H1 (cell line): Measurements from ENCODE around the gene FGD4. TPM values are rescaled to one million over a fixed set of nuclear protein-coding genes. Genes with fewer than 3 reads are reported as not detected.
A peak's percentile ranks its signal among the peaks of the same experiment; 100 is the strongest.

Experiments used
- CTCF ChIA-PET: fragments of 300-600 bp; sonication (Branson Sonifier 250); formaldehyde crosslinking; loops from one replicate; lab custom pipeline; 2021; ENCODE audit not compliant: partially characterized antibody; lab: Charles Lee
- POLR2A ChIA-PET: fragments of 300-600 bp; sonication (Branson Sonifier 250); formaldehyde crosslinking; loops from one replicate; lab custom pipeline; 2021; ENCODE audit warnings: inconsistent platforms; ENCODE audit not compliant: partially characterized antibody; lab: Charles Lee
- DNase-seq, 2 experiments: peaks; one replicate each; pipeline versions ENCODE4 v3.0.0 to v3.0.0-alpha.2; 2010 to 2022; ENCODE audit warnings: low spot score in 2 of 2, low read depth in 1 of 2, mixed read lengths in 1 of 2
- FAIRE-seq: peaks from 2 replicates; lab custom pipeline; 2011; peaks lifted over from hg19 to GRCh38; lab: Jason Lieb, UNC
- H2AFZ ChIP-seq: 2 replicates; pipeline ENCODE4 v1.8.1; 2012; ENCODE audit warnings: low read length, inconsistent platforms
- H2AK5ac ChIP-seq: 2 replicates; pipeline ENCODE4 v1.6.1; 2013; ENCODE audit warnings: low read depth, low read length
- H2BK120ac ChIP-seq: replicated peaks from 2 replicates; pipeline ENCODE3; 2013; ENCODE audit warnings: low read depth, low read length, inconsistent platforms
- H2BK12ac ChIP-seq: 2 replicates; pipeline ENCODE4 v1.6.1; 2013; ENCODE audit warnings: low read depth, low read length
- H2BK15ac ChIP-seq: 2 replicates; pipeline ENCODE4 v1.6.1; 2013; ENCODE audit warnings: low read length
- H2BK20ac ChIP-seq: 2 replicates; pipeline ENCODE4 v1.6.1; 2013; ENCODE audit warnings: low read length
- H2BK5ac ChIP-seq: 2 replicates; pipeline ENCODE4 v1.6.1; 2013; ENCODE audit warnings: low read depth, low read length
- H3K14ac ChIP-seq: 2 replicates; pipeline ENCODE4 v1.6.1; 2013; ENCODE audit warnings: inconsistent platforms; ENCODE audit not compliant: insufficient read length
- H3K18ac ChIP-seq: 2 replicates; pipeline ENCODE4 v1.6.1; 2013; ENCODE audit warnings: low read length; ENCODE audit errors: extremely low read depth
- H3K23ac ChIP-seq: 2 replicates; pipeline ENCODE4 v1.6.1; 2013; ENCODE audit warnings: inconsistent platforms; ENCODE audit not compliant: insufficient read length
- H3K23me2 ChIP-seq: 2 replicates; pipeline ENCODE4 v1.6.1; 2013; ENCODE audit warnings: low read depth, low read length
- H3K27ac ChIP-seq: 2 replicates; pipeline ENCODE4 v1.6.1; 2011; ENCODE audit warnings: low read depth, low read length, inconsistent platforms
- H3K27me3 ChIP-seq, 4 experiments: replicated peaks in 1 of 4; 1 replicate in 1 of 4; 2 replicates in 3 of 4; pipeline versions ENCODE4 v1.6.1 to v1.8.1; 2011 to 2013; ENCODE audit warnings: low read length in 3 of 4, mild to moderate bottlenecking in 3 of 4, inconsistent platforms in 2 of 4, mixed read lengths in 2 of 4, moderate library complexity in 1 of 4; ENCODE audit not compliant: control insufficient read depth in 3 of 4, insufficient read depth in 3 of 4; ENCODE audit errors: extremely low read depth in 1 of 4
- H3K36me3 ChIP-seq, 4 experiments: 2 replicates each; pipeline versions ENCODE4 v1.6.1 to v1.8.1; 2011 to 2013; ENCODE audit warnings: mild to moderate bottlenecking in 4 of 4, low read length in 3 of 4, moderate library complexity in 2 of 4, control low read depth in 1 of 4, inconsistent platforms in 1 of 4; ENCODE audit not compliant: insufficient read depth in 4 of 4, control insufficient read depth in 2 of 4
- H3K4ac ChIP-seq: replicated peaks from 2 replicates; pipeline ENCODE3; 2013; ENCODE audit warnings: low read length, low read depth, mixed read lengths, inconsistent platforms; ENCODE audit not compliant: insufficient read length
- H3K4me1 ChIP-seq, 4 experiments: replicated peaks in 1 of 4; 1 replicate in 1 of 4; 2 replicates in 3 of 4; pipeline versions ENCODE4 v1.6.1 to v1.8.1; 2011 to 2013; ENCODE audit warnings: low read length in 3 of 4, inconsistent platforms in 2 of 4, mixed read lengths in 1 of 4; ENCODE audit not compliant: insufficient read depth in 4 of 4, control insufficient read depth in 3 of 4
- H3K4me2 ChIP-seq, 2 experiments: 2 replicates each; pipeline versions ENCODE4 v1.6.1 to v1.8.1; 2011 to 2013; ENCODE audit warnings: low read depth in 2 of 2, low read length in 2 of 2, control low read depth in 1 of 2, inconsistent platforms in 1 of 2, mild to moderate bottlenecking in 1 of 2; ENCODE audit not compliant: insufficient read depth in 1 of 2
- H3K4me3 ChIP-seq, 4 experiments: fragments of 200-600, 300-600 bp in 1 of 4; sonication (generic), shearing (Covaris generic), sonication (Bioruptor Twin) in 1 of 4; 2 replicates each; pipeline versions ENCODE4 v1.5.1 to v1.8.1; 2011 to 2016; ENCODE audit warnings: low read length in 4 of 4, low read depth in 3 of 4, control low read depth in 2 of 4, inconsistent platforms in 2 of 4, mild to moderate bottlenecking in 2 of 4, mixed read lengths in 1 of 4, moderate library complexity in 1 of 4; ENCODE audit not compliant: insufficient read depth in 2 of 4; ENCODE audit errors: extremely low read depth in 1 of 4
- H3K56ac ChIP-seq: replicated peaks from 2 replicates; pipeline ENCODE3; 2013; ENCODE audit warnings: low read depth, mild to moderate bottlenecking, mixed read lengths, low read length, inconsistent platforms; ENCODE audit not compliant: insufficient read length
- H3K79me1 ChIP-seq: 2 replicates; pipeline ENCODE4 v1.6.1; 2013; ENCODE audit warnings: low read depth, low read length, control low read depth
- H3K79me2 ChIP-seq, 2 experiments: 2 replicates each; pipeline versions ENCODE4 v1.6.1 to v1.8.1; 2012 to 2013; ENCODE audit warnings: low read length in 2 of 2, mild to moderate bottlenecking in 2 of 2, inconsistent platforms in 1 of 2; ENCODE audit not compliant: insufficient read depth in 2 of 2, control insufficient read depth in 1 of 2
- H3K9ac ChIP-seq, 4 experiments: replicated peaks in 1 of 4; 1 replicate in 1 of 4; 2 replicates in 3 of 4; pipeline versions ENCODE4 v1.6.1 to v1.8.1; 2011 to 2013; ENCODE audit warnings: low read depth in 3 of 4, low read length in 3 of 4, control low read depth in 2 of 4, mild to moderate bottlenecking in 2 of 4, moderate library complexity in 2 of 4, inconsistent platforms in 1 of 4; ENCODE audit errors: extremely low read depth in 1 of 4
- H3K9me3 ChIP-seq, 2 experiments: 2 replicates each; pipeline versions ENCODE4 v1.6.1 to v1.8.1; 2012 to 2013; ENCODE audit warnings: mild to moderate bottlenecking in 2 of 2, moderate library complexity in 2 of 2, control low read depth in 1 of 2, inconsistent platforms in 1 of 2, low read depth in 1 of 2, low read length in 1 of 2, mixed read lengths in 1 of 2; ENCODE audit not compliant: insufficient read depth in 2 of 2
- H4K20me1 ChIP-seq, 2 experiments: replicated peaks in 1 of 2; 2 replicates each; pipeline versions ENCODE3 to v1.8.1; 2011 to 2013; ENCODE audit warnings: inconsistent platforms in 2 of 2, low read length in 2 of 2, mild to moderate bottlenecking in 1 of 2; ENCODE audit not compliant: insufficient read depth in 2 of 2, control insufficient read depth in 1 of 2
- H4K5ac ChIP-seq: 2 replicates; pipeline ENCODE4 v1.6.1; 2013; ENCODE audit warnings: low read length, low read depth, mixed read lengths, inconsistent platforms; ENCODE audit not compliant: insufficient read length
- H4K8ac ChIP-seq: 2 replicates; pipeline ENCODE4 v1.8.0; 2013; ENCODE audit warnings: mild to moderate bottlenecking, moderate library complexity, low read length, inconsistent platforms; ENCODE audit not compliant: insufficient read depth; ENCODE audit errors: extremely low read depth
- H4K91ac ChIP-seq: replicated peaks from 2 replicates; pipeline ENCODE3; 2013; ENCODE audit warnings: low read length, mixed read lengths, inconsistent platforms; ENCODE audit not compliant: insufficient read length
- EGR1 ChIP-seq: IDR thresholded peaks from 2 replicates; pipeline ENCODE4 v1.6.1; 2011; ENCODE audit warnings: low read depth, low read length, borderline replicate concordance
- KDM5A ChIP-seq: fragments of 200-600 bp; IDR thresholded peaks from 2 replicates; pipeline ENCODE4 v1.7.1; 2012; ENCODE audit warnings: mild to moderate bottlenecking, low read length, inconsistent platforms, mixed read lengths
- POLR2A ChIP-seq, 2 experiments: IDR thresholded peaks; 1 replicate in 1 of 2; 2 replicates in 1 of 2; pipeline ENCODE4 v1.6.1; 2011; ENCODE audit warnings: low read depth in 2 of 2, low read length in 2 of 2, mild to moderate bottlenecking in 2 of 2; ENCODE audit errors: control extremely low read depth in 1 of 2
- SRF ChIP-seq: IDR thresholded peaks from 2 replicates; pipeline ENCODE4 v1.6.1; 2011; ENCODE audit warnings: mild to moderate bottlenecking, low read depth, low read length, moderate library complexity
- YY1 ChIP-seq: IDR thresholded peaks from 2 replicates; pipeline ENCODE4 v1.6.1; 2011; ENCODE audit warnings: low read depth, mild to moderate bottlenecking, low read length
- ZNF274 ChIP-seq: IDR thresholded peaks from 2 replicates; pipeline ENCODE4 v1.7.0; 2012; ENCODE audit warnings: low read length, borderline replicate concordance; ENCODE audit errors: extremely low read depth
- WGBS, 2 experiments: shearing (Covaris generic) in 1 of 2; methylation state at CpG; one replicate each; pipeline versions ENCODE4 v1.1.6 to v1.1.7; 2013 to 2015; ENCODE audit warnings: low lambda C conversion rate in 2 of 2, mixed read lengths in 2 of 2, inconsistent platforms in 1 of 2, low coverage in 1 of 2, missing lambda C conversion rate in 1 of 2; ENCODE audit not compliant: insufficient replicate concordance in 2 of 2, insufficient coverage in 1 of 2, insufficient read length in 1 of 2; ENCODE audit errors: extremely low coverage in 1 of 2, missing lambda C conversion rate in 1 of 2; 5-methylcytosine and 5-hydroxymethylcytosine counted together
- polyA plus RNA-seq, 7 experiments: library from polyadenylated mRNA; depleted of rRNA in 3 of 7; stranded (reverse) in 5 of 7; unstranded in 2 of 7; fragments of >200 nt in 5 of 7; fragments of 200-250 nt in 2 of 7; gene quantifications; 1 replicate in 5 of 7; 2 replicates in 1 of 7; 4 replicates in 1 of 7; pipeline versions ENCODE4 v1.2.1 to v1.2.3, GENCODE V29; 2011 to 2013; ENCODE audit warnings: missing spikeins in 2 of 7, mixed read lengths in 2 of 7
- total RNA-seq: library from RNA; stranded (reverse); fragmentation: NEBNext Ultra II Directional; extraction: Animal tissue kit (Norgen Biotek cat#: 25700); gene quantifications from 2 replicates; pipeline ENCODE4 v1.2.1, GENCODE V29; 2021

Gene FGD4
- total and polyA plus RNA-seq, 2 of the 8 experiments (the other 6 are each of a cell fraction or from before 2014, with no cell fraction given): 8.5 to 48.2 TPM

- Histone ChIP-seq H2AFZ (no peak overlapping the region), H4K20me1 (peaks cover 0 to 1% of the 10 kb centered on the region in 2 experiments), H2BK15ac (no peak overlapping the region), H3K4ac (no peak overlapping the region), H3K79me2 (peaks cover 0 to 6% of the 10 kb centered on the region in 2 experiments; a peak in 2 of 4 replicates), H3K27ac (0 out of 2 replicates have a peak overlapping the region, but pooled peaks have one; percentile 1), H3K27me3 (no peaks in the 10 kb centered on the region), H2BK20ac (no peak overlapping the region), H2BK12ac (no peak overlapping the region), H2AK5ac (no peak overlapping the region), H3K79me1 (no peaks in the 10 kb centered on the region; the same call in 1 of the 2 replicates), H4K5ac (no peak overlapping the region), H3K23ac (no peak overlapping the region), H3K4me2 (no peak overlapping the region), H3K14ac (no peak overlapping the region), H4K91ac (no peak overlapping the region), H2BK120ac (no peak overlapping the region), H3K18ac (no peak overlapping the region), H3K56ac (no peak overlapping the region), H3K36me3 (peaks cover 0 to 18% (median 6%) of the 10 kb centered on the region in 4 experiments; a peak in 6 of 8 replicates), H3K9ac (no peak overlapping the region), H3K23me2 (no peaks in the 10 kb centered on the region), H3K4me1 (no peaks in the 10 kb centered on the region), H2BK5ac (no peak overlapping the region), H3K4me3 (no peak overlapping the region), H4K8ac (no peak overlapping the region), H3K9me3 (no peaks in the 10 kb centered on the region)
- ChIA-PET POLR2A (interaction anchor here (0.6 to 1.0 kb wide), 2 partner anchors 12 to 471 kb away, joined by 3 read pairs; no protein-coding TSS in a partner anchor), CTCF (interaction anchor here (0.6 to 1.2 kb wide), 3 partner anchors 43 to 139 kb away, joined by 3 read pairs; no protein-coding TSS in a partner anchor)
- TF ChIP-seq EGR1 (no peak), SRF (no peak), ZNF274 (no peak), POLR2A (IDR thresholded peaks at IDR 0.05; ENCODE audit: control extremely low read depth in 1 of 2, low read depth in 2 of 2, low read length in 2 of 2) (no peak), YY1 (no peak), KDM5A (no peak)
- FAIRE-seq (no peak), DNase-seq (no peak)
- WGBS, 2 experiments: 91% methylated on average over 4 of the region's 4 CpGs; no CpG with 5 or more reads in 1 of the 2 experiments
These were observed 188.5 kb downstream of the FGD4 start for GRCh38 chr12:32587581-32588495.
